GM12872 (cell line): Measurements from ENCODE around the gene MPND.

Experiments used
- CTCF ChIP-seq: IDR thresholded peaks from 3 replicates; pipeline ENCODE4 v1.5.1; 2011; ENCODE audit warnings: low read depth, mild to moderate bottlenecking, low read length, moderate library complexity; ENCODE audit not compliant: insufficient read depth

The MPND gene

GRCh38 chr19:4329858-4330257, 13.5 kb upstream of the MPND start:
- no peak for TF ChIP-seq CTCF

GRCh38 chr19:4334929-4335570, 8.3 kb upstream of the MPND start:
- no peak for TF ChIP-seq CTCF

- TF ChIP-seq CTCF: no peak
Observed at GRCh38 chr19:4337906-4338440, 5.4 kb upstream of the MPND start.

GRCh38 chr19:4338441-4339355, 4.7 kb upstream of the MPND start, which contains the start of gene STAP2:
Gene STAP2 (minus strand): TSS chr19:4338827. CDS start chr19:4338753, 74 bp downstream.
- no peak for TF ChIP-seq CTCF

GRCh38 chr19:4342314-4342614, 1.1 kb upstream of the MPND start:
- no peak for TF ChIP-seq CTCF

GRCh38 chr19:4342615-4343369, 570 bp upstream of the MPND start:
- TF ChIP-seq CTCF: peak; percentile 36; the same call in 1 of the 3 replicates
